GM13976 (cell line): ENCODE results near the gene TPCN2.

ENCODE experiments used
- DNase-seq: peaks from one replicate; pipeline ENCODE4 v3.0.0; 2012; ENCODE audit warnings: low spot score
- CTCF ChIP-seq: IDR thresholded peaks from 2 replicates; pipeline ENCODE4 v1.5.1; 2012; ENCODE audit warnings: borderline replicate concordance, mild to moderate bottlenecking; ENCODE audit not compliant: insufficient read depth; ENCODE audit errors: extremely low read depth, missing control alignments, control extremely low read depth
- in situ Hi-C: fragments of 300-500 bp; cut with MboI; formaldehyde crosslinking; loops from one replicate; pipeline ENCODE4 v1.12.0; 2022; ENCODE audit warnings: low sequenced_read_pairs, mixed read lengths, inconsistent platforms; ENCODE audit not compliant: unreplicated experiment

The TPCN2 gene

GRCh38 chr11:69052343-69053168, 3.8 kb downstream of the TPCN2 start:
- in situ Hi-C loops = no loop called here
- DNase-seq = peak; percentile 64
- TF ChIP-seq CTCF = no peak

- no peak for TF ChIP-seq CTCF
- in situ Hi-C loops = no loop called here
- no peak for DNase-seq
Measured at GRCh38 chr11:69053169-69053477, 4.4 kb downstream of the TPCN2 start.

GRCh38 chr11:69053546-69054396, 5.0 kb downstream of the TPCN2 start:
- no peak for TF ChIP-seq CTCF
- in situ Hi-C loops = no loop called here
- DNase-seq = no peak

- TF ChIP-seq CTCF = no peak
- in situ Hi-C loops = no loop called here
- no peak for DNase-seq
Measured at GRCh38 chr11:69054397-69055211, 5.9 kb downstream of the TPCN2 start.

- no peak for TF ChIP-seq CTCF
- no peak for DNase-seq
- in situ Hi-C loops = no loop called here
Measured at GRCh38 chr11:69055212-69055586, 6.5 kb downstream of the TPCN2 start.

GRCh38 chr11:69055598-69056516, 7.1 kb downstream of the TPCN2 start:
- DNase-seq = peak; percentile 87
- TF ChIP-seq CTCF = no peak
- in situ Hi-C loops = no loop called here
